SK-N-SH (cell line): Measurements from ENCODE around the gene SDK1. TPM values are rescaled to one million over a fixed set of nuclear protein-coding genes. Genes with fewer than 3 reads are reported as not detected.

Experiments used
- CTCF ChIA-PET: fragments of 300-600, 350-600 bp; formaldehyde crosslinking; extraction: SDS; loops from one replicate; lab custom pipeline; 2021; lab: Yijun Ruan, JAX
- POLR2A ChIA-PET: fragments of 350-600 bp; sonication (Branson Sonifier 250); formaldehyde crosslinking; extraction: SDS; loops from one replicate; lab custom pipeline; 2020; ENCODE audit warnings: antibody characterized with exemption, inconsistent platforms; lab: Yijun Ruan, JAX
- DNase-seq: peaks from one replicate; pipeline ENCODE4 v3.0.0; 2012
- H2AFZ ChIP-seq: fragments of 200-600 bp; sonication (generic); 2 replicates; pipeline ENCODE4 v1.8.1; 2016; ENCODE audit warnings: antibody characterized with exemption, mild to moderate bottlenecking, low read depth
- H3F3A ChIP-seq: fragments of 200-600 bp; sonication (generic); replicated peaks from 2 replicates; pipeline ENCODE3; 2016; ENCODE audit warnings: antibody characterized with exemption, mild to moderate bottlenecking; ENCODE audit not compliant: insufficient read depth
- H3K27ac ChIP-seq, 2 experiments: fragments of 200-500 bp in 1 of 2; fragments of 200-600 bp in 1 of 2; sonication (Bioruptor generic) in 1 of 2; sonication (generic), shearing (Covaris generic) in 1 of 2; 2 replicates each; pipeline versions ENCODE4 v1.5.1 to v1.6.1; 2014 to 2016; ENCODE audit warnings: low read depth in 2 of 2, inconsistent platforms in 1 of 2, low read length in 1 of 2, mild to moderate bottlenecking in 1 of 2, mixed read lengths in 1 of 2
- H3K27me3 ChIP-seq: fragments of 200-600 bp; sonication (generic), shearing (Covaris generic); 2 replicates; pipeline ENCODE4 v1.6.1; 2016; ENCODE audit warnings: mixed run types; ENCODE audit not compliant: insufficient read depth
- H3K36me3 ChIP-seq, 2 experiments: fragments of 200-500 bp in 1 of 2; fragments of 200-600 bp in 1 of 2; sonication (Bioruptor generic) in 1 of 2; sonication (generic) in 1 of 2; replicated peaks in 1 of 2; 2 replicates each; pipeline versions ENCODE3 to v1.5.1; 2014 to 2016; ENCODE audit warnings: low read length in 1 of 2, mild to moderate bottlenecking in 1 of 2; ENCODE audit not compliant: insufficient read depth in 2 of 2, control insufficient read depth in 1 of 2
- H3K4me1 ChIP-seq, 2 experiments: fragments of 200-500 bp in 1 of 2; fragments of 200-600 bp in 1 of 2; sonication (Bioruptor generic) in 1 of 2; sonication (generic), shearing (Covaris generic) in 1 of 2; 2 replicates each; pipeline versions ENCODE4 v1.5.1 to v1.6.1; 2014 to 2016; ENCODE audit warnings: low read depth in 1 of 2, low read length in 1 of 2, mixed run types in 1 of 2; ENCODE audit not compliant: insufficient read depth in 2 of 2, control insufficient read depth in 1 of 2
- H3K4me2 ChIP-seq: fragments of 200-600 bp; sonication (generic), shearing (Covaris generic); 2 replicates; pipeline ENCODE4 v1.6.1; 2017; ENCODE audit warnings: mixed run types
- H3K4me3 ChIP-seq, 2 experiments: fragments of 200-500 bp in 1 of 2; fragments of 200-600 bp in 1 of 2; sonication (Bioruptor generic) in 1 of 2; sonication (generic), shearing (Covaris generic) in 1 of 2; 2 replicates each; pipeline versions ENCODE4 v1.5.1 to v1.8.1; 2014 to 2016; ENCODE audit warnings: low read depth in 2 of 2, inconsistent platforms in 1 of 2, low read length in 1 of 2, mild to moderate bottlenecking in 1 of 2, mixed read lengths in 1 of 2, moderate library complexity in 1 of 2
- H3K79me2 ChIP-seq: fragments of 200-600 bp; sonication (generic); 2 replicates; pipeline ENCODE4 v1.8.1; 2017; ENCODE audit warnings: mild to moderate bottlenecking; ENCODE audit not compliant: insufficient read depth
- H3K9ac ChIP-seq: fragments of 200-600 bp; sonication (generic); 2 replicates; pipeline ENCODE4 v1.6.1; 2017; ENCODE audit warnings: mixed run types
- H3K9me2 ChIP-seq: fragments of 200-600 bp; sonication (generic); 2 replicates; pipeline ENCODE4 v1.6.1; 2017; ENCODE audit warnings: mixed run types
- H3K9me3 ChIP-seq: fragments of 200-600 bp; sonication (generic); 2 replicates; pipeline ENCODE4 v1.6.1; 2017; ENCODE audit warnings: mixed run types, mild to moderate bottlenecking, moderate library complexity
- H4K20me1 ChIP-seq: fragments of 200-600 bp; sonication (generic); 2 replicates; pipeline ENCODE4 v1.6.1; 2017; ENCODE audit warnings: mild to moderate bottlenecking, mixed run types; ENCODE audit not compliant: insufficient read depth
- CHD2 ChIP-seq: fragments of 150-350 bp; IDR thresholded peaks from 2 replicates; pipeline ENCODE4 v1.6.1; 2018; ENCODE audit warnings: low read length; ENCODE audit not compliant: partially characterized antibody
- CTCF ChIP-seq: fragments of 200-600 bp; sonication (generic); IDR thresholded peaks from 2 replicates; pipeline ENCODE4 v1.6.1; 2017; ENCODE audit warnings: antibody characterized with exemption, mild to moderate bottlenecking, moderate library complexity
- MXI1 ChIP-seq: IDR thresholded peaks from 2 replicates; pipeline ENCODE4 v1.6.1; 2012; ENCODE audit warnings: mild to moderate bottlenecking, low read depth, low read length, improper control_type of control experiment
- RAD21 ChIP-seq: IDR thresholded peaks from 2 replicates; pipeline ENCODE4 v1.6.1; 2012; ENCODE audit warnings: mild to moderate bottlenecking, low read length
- RFX5 ChIP-seq: IDR thresholded peaks from 2 replicates; pipeline ENCODE4 v1.6.1; 2012; ENCODE audit warnings: mild to moderate bottlenecking, improper control_type of control experiment, low read length
- RXRA ChIP-seq: IDR thresholded peaks from 2 replicates; pipeline ENCODE4 v1.4.0; 2012; ENCODE audit warnings: low read depth, mild to moderate bottlenecking, borderline replicate concordance
- SIN3A ChIP-seq: IDR thresholded peaks from 2 replicates; pipeline ENCODE4 v1.6.1; 2012; ENCODE audit warnings: low read depth, mild to moderate bottlenecking, low read length, moderate library complexity, borderline replicate concordance
- SMC3 ChIP-seq: IDR thresholded peaks from 2 replicates; pipeline ENCODE4 v1.6.1; 2012; ENCODE audit warnings: low read depth, low read length, improper control_type of control experiment
- TAF1 ChIP-seq: IDR thresholded peaks from 2 replicates; pipeline ENCODE4 v1.6.1; 2012; ENCODE audit warnings: low read depth, mild to moderate bottlenecking, low read length, moderate library complexity, borderline replicate concordance
- TCF12 ChIP-seq: IDR thresholded peaks from 2 replicates; pipeline ENCODE4 v1.4.0; 2012
- TEAD4 ChIP-seq: IDR thresholded peaks from 2 replicates; pipeline ENCODE4 v1.4.0; 2012; ENCODE audit warnings: mild to moderate bottlenecking, borderline replicate concordance; ENCODE audit not compliant: insufficient read depth
- USF1 ChIP-seq: IDR thresholded peaks from 2 replicates; pipeline ENCODE4 v1.4.0; 2012; ENCODE audit warnings: low read depth, borderline replicate concordance
- ZBTB33 ChIP-seq: IDR thresholded peaks from 2 replicates; pipeline ENCODE4 v1.4.0; 2012; ENCODE audit warnings: low read depth, borderline replicate concordance
- WGBS: methylation state at CpG from one replicate; pipeline ENCODE4 v1.1.6; 2017; ENCODE audit warnings: low lambda C conversion rate; 5-methylcytosine and 5-hydroxymethylcytosine counted together
- polyA plus RNA-seq, 3 experiments: library from polyadenylated mRNA; depleted of rRNA; stranded (reverse); fragments of >200 nt; gene quantifications; 2 replicates each; pipeline ENCODE4 v1.2.3, GENCODE V29; 2012
- TF ChIP-seq, protein P1 (sequence below): fragments of 150-350 bp; IDR thresholded peaks from 2 replicates; pipeline ENCODE4 v1.6.1; 2016; ENCODE audit warnings: mild to moderate bottlenecking, low read depth, low read length

Gene SDK1
- polyA plus RNA-seq, 1 of the 3 experiments (the other 2 are of a cell fraction): 1.2 TPM

- TF ChIP-seq MXI1 (no peak), RAD21 (no peak), SIN3A (no peak), RFX5 (no peak)
Measured at GRCh38 chr7:4182605-4183300, 881.7 kb downstream of the SDK1 start (continued).

DNA sequence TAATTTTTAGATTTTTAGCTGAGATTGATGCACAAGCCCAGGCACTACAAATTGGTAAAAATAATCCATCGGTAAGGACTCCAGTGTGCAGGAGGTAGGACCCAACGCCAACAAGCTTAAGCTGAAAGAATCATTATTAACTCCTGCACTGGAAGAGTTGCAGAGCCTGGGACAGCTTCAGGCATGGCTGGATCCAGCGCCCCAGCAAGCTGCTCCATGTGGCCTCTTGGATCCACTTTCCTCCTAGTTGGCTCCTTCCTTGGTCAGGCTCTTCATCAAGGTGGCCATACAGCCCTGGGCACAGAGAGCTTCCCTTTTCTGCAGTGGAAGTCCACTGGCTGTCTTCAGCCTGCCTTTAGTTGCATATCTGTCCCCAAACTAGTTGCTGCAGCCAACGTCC, 883.6 kb downstream of the SDK1 start:
- Histone ChIP-seq H3K9me3 (no peaks in the 10 kb centered on the region), H3K36me3 (no peaks in the 10 kb centered on the region), H3K27me3 (no peaks in the 10 kb centered on the region), H3K27ac (no peak overlapping the region), H3K79me2 (no peaks in the 10 kb centered on the region), H3K9me2 (no peaks in the 10 kb centered on the region), H2AFZ (no peak overlapping the region), H3K9ac (no peak overlapping the region), H4K20me1 (no peaks in the 10 kb centered on the region), H3K4me3 (no peak overlapping the region), H3K4me2 (no peak overlapping the region), H3K4me1 (peaks cover 0 to 15% of the 10 kb centered on the region in 2 experiments; a peak in 2 of 4 replicates), H3F3A (no peaks in the 10 kb centered on the region)
- 24% methylated on average over 4 of the region's 4 CpGs for WGBS
- ChIA-PET CTCF (interaction anchor here (1.0 to 2.4 kb wide), 3 partner anchors 12 to 295 kb away, joined by 4 to 7 read pairs (median 5); no protein-coding TSS in a partner anchor), POLR2A (no interaction called here)
- no peak for DNase-seq
- TF ChIP-seq TAF1 (no peak), TEAD4 (no peak), CTCF (no peak), SMC3 (no peak), RAD21 (no peak), TCF12 (no peak), CHD2 (no peak), ZBTB33 (no peak), USF1 (no peak), RXRA (no peak)
- TF ChIP-seq, protein P1, sequence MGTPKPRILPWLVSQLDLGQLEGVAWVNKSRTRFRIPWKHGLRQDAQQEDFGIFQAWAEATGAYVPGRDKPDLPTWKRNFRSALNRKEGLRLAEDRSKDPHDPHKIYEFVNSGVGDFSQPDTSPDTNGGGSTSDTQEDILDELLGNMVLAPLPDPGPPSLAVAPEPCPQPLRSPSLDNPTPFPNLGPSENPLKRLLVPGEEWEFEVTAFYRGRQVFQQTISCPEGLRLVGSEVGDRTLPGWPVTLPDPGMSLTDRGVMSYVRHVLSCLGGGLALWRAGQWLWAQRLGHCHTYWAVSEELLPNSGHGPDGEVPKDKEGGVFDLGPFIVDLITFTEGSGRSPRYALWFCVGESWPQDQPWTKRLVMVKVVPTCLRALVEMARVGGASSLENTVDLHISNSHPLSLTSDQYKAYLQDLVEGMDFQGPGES: no peak
